Calu3 (cell line): ENCODE data around the gene HECW1. TPM values are rescaled to one million over a fixed set of nuclear protein-coding genes. Genes with fewer than 3 reads are reported as not detected.
"Not testable (repeated sequence)": the region's sequence is repeated elsewhere in the genome, so short reads cannot be mapped to it uniquely, and the experiment has no call there.

Experiments
- Bru-seq: library from RNA; stranded (reverse); fragments of 400-500 nt; gene quantifications from one replicate; lab custom pipeline; 2021; lab: Mats Ljungman, UMichigan
- BruChase-seq, 2 experiments: library from RNA; stranded (reverse); fragments of 400-500 nt; gene quantifications; one replicate each; lab custom pipeline; 2021; lab: Mats Ljungman, UMichigan
- BruUV-seq: library from RNA; stranded (reverse); fragments of 400-500 nt; replicated peaks from 2 replicates; lab custom pipeline; 2021; lab: Mats Ljungman, UMichigan
- CTCF ChIA-PET: fragments of 300-600 bp; sonication (Branson Sonifier 250); formaldehyde crosslinking; loops from one replicate; lab custom pipeline; 2022; ENCODE audit warnings: antibody characterized with exemption; lab: Charles Lee
- DNase-seq: peaks from one replicate; pipeline ENCODE4 v3.0.0; 2022
- H3K27ac Mint-ChIP-seq: one replicate; pipeline ENCODE4 v1.8.0; 2022; ENCODE audit warnings: mixed read lengths; ENCODE audit not compliant: unreplicated experiment
- H3K27me3 Mint-ChIP-seq: one replicate; pipeline ENCODE4 v1.8.0; 2022; ENCODE audit warnings: mixed read lengths; ENCODE audit not compliant: unreplicated experiment
- H3K36me3 Mint-ChIP-seq: one replicate; pipeline ENCODE4 v1.8.0; 2022; ENCODE audit warnings: mild to moderate bottlenecking, moderate library complexity, mixed read lengths; ENCODE audit not compliant: insufficient read depth, unreplicated experiment
- H3K4me1 Mint-ChIP-seq: one replicate; pipeline ENCODE4 v1.8.0; 2022; ENCODE audit warnings: mild to moderate bottlenecking, low read depth, mixed read lengths; ENCODE audit not compliant: unreplicated experiment
- H3K4me3 Mint-ChIP-seq: one replicate; pipeline ENCODE4 v1.8.0; 2022; ENCODE audit warnings: mild to moderate bottlenecking, low read depth, moderate library complexity, mixed read lengths; ENCODE audit not compliant: unreplicated experiment
- H3K9me3 Mint-ChIP-seq: one replicate; pipeline ENCODE4 v1.8.0; 2022; ENCODE audit warnings: low read depth, mixed read lengths; ENCODE audit not compliant: unreplicated experiment
- intact Hi-C: fragments of 100-400 bp; cut with micrococcal nuclease; formaldehyde crosslinking; loops from one replicate; pipeline ENCODE4 v1.10.0; 2022; ENCODE audit not compliant: unreplicated experiment
- long read RNA-seq: library from polyadenylated mRNA; stranded (forward); transcript quantifications from one replicate; pipeline ENCODE4 v2.0.0, GENCODE V29; 2022
- total RNA-seq: library from RNA; stranded (reverse); gene quantifications from 2 replicates; pipeline ENCODE4 v1.2.3, GENCODE V29; 2022
- TF ChIP-seq, protein P1 (sequence below): fragments of 200-600 bp; IDR thresholded peaks from one replicate; pipeline ENCODE4 v1.8.0; 2022; ENCODE audit warnings: antibody characterized with exemption; ENCODE audit not compliant: unreplicated experiment

Gene HECW1
- total RNA-seq (0.17 and 0.33 TPM in 2 replicates), Bru-seq, nascent RNA (percentile 11 among the genes with signal in this experiment), BruChase-seq, experiment 1, labeled RNA remaining after a 6-hour chase (percentile 8 among the genes with signal in this experiment), BruChase-seq, experiment 2, labeled RNA remaining after a 2-hour chase (percentile 5 among the genes with signal in this experiment)
- long read RNA-seq: 0 reads

DNA sequence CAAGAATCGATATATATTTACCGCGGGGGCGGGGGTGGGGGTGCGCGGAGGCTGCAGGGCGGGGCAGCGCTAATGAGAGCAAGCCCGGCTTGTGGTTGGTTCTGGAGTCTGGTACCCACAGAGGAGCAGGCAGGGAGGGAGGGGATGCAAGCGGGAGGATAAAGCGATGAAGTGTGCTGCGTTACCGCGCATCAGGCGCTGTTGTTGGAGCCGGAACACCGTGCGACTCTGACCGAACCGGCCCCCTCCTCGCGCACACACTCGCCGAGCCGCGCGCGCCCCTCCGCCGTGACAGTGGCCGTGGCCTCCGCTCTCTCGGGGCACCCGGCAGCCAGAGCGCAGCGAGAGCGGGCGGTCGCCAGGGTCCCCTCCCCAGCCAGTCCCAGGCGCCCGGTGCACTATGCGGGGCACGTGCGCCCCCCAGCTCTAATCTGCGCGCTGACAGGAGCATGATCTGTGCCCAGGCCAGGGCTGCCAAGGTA is at the start of gene HECW1:
Gene HECW1, plus strand, starts transcription at position 189 of the 482 bp plus-strand sequence. CDS start 131,259 bp downstream, outside the sequence.
- no peak within 1 kb of the TSS for H3K27ac Mint-ChIP-seq

DNA sequence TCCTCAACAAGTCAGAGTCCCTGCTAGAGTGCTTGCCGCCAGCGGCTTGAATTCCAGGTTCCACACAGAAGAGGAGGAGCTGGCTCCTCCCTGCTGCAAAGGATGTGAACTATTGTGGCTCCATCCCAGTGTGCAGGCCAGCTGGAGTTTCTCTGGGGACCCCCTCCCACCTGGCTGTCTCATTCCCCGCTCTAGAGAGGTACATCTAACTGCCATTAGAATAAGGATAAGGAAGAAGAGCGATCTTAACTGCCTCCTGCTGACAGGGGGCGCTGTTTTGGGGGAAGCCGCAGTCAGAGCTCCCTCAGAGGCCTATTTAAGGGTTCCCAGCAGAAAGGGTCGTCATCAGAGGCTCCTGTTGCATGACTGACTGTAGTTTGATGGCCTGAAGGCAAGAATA is 40.8 kb upstream of the HECW1 start:
- CTCF ChIA-PET: no interaction called here
- TF ChIP-seq, protein P1, sequence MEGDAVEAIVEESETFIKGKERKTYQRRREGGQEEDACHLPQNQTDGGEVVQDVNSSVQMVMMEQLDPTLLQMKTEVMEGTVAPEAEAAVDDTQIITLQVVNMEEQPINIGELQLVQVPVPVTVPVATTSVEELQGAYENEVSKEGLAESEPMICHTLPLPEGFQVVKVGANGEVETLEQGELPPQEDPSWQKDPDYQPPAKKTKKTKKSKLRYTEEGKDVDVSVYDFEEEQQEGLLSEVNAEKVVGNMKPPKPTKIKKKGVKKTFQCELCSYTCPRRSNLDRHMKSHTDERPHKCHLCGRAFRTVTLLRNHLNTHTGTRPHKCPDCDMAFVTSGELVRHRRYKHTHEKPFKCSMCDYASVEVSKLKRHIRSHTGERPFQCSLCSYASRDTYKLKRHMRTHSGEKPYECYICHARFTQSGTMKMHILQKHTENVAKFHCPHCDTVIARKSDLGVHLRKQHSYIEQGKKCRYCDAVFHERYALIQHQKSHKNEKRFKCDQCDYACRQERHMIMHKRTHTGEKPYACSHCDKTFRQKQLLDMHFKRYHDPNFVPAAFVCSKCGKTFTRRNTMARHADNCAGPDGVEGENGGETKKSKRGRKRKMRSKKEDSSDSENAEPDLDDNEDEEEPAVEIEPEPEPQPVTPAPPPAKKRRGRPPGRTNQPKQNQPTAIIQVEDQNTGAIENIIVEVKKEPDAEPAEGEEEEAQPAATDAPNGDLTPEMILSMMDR: no peak
- BruUV-seq: no TSS peak
- Mint-ChIP-seq H3K36me3 (no peaks in the 10 kb centered on the region), H3K4me1 (no peaks in the 10 kb centered on the region), H3K27ac (no peak overlapping the region), H3K9me3 (no peaks in the 10 kb centered on the region), H3K27me3 (no peaks in the 10 kb centered on the region), H3K4me3 (no peak overlapping the region)
- peak; percentile 17 for DNase-seq
- intact Hi-C loops: no loop called here

More for the DNA sequence above, at the start of gene HECW1:
- TF ChIP-seq, protein P1: no peak
- peaks cover 2% of the 10 kb centered on the region for H3K9me3 Mint-ChIP-seq
- peaks cover 83% of the 10 kb centered on the region for H3K27me3 Mint-ChIP-seq
- H3K4me1 Mint-ChIP-seq: no peaks in the 10 kb centered on the region
- intact Hi-C loops: no loop called here
- no peak within 1 kb of the TSS for H3K4me3 Mint-ChIP-seq
- no peak for DNase-seq
- no TSS peak for BruUV-seq
- CTCF ChIA-PET: no interaction called here
- H3K36me3 Mint-ChIP-seq: no peaks in the 10 kb centered on the region

DNA sequence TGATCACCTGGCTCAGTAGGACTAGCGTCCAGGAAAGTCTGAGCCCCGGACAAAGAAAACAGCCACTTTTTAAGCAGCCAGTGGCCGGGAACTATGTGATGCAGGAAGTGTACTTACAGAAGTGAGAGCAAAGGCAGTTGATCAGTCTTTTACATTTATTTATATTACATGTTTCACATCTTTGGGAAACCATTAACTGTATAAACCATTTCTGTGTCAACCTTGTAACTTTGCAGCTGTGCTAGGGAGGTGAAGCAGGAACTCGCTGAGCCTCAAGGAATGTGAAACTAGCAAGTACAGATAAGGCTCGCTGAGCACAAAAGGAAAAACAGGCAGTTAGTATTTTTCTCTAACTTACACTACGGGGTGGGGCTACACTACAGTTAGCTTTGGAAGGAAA is 39.9 kb upstream of the HECW1 start:
- TF ChIP-seq, protein P1: no peak

DNA sequence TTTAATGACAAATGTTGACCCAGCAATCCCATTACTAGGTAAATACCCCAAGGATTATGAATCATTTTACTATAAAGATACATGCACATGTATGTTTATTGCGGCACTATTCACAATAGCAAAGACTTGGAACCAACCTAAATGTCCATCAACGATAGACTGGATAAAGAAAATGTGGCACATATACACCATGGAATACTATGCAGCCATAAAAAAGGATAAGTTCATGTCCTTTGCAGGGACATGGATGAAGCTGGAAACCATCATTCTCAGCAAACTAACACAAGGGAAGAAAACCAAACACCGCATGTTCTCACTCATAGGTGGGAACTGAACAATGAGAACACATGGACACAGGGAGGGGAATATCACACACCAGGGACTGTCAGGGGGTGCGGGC is 38.6 kb upstream of the HECW1 start:
- DNase-seq, H3K27me3 Mint-ChIP-seq, H3K4me1 Mint-ChIP-seq, H3K9me3 Mint-ChIP-seq, CTCF ChIA-PET, H3K4me3 Mint-ChIP-seq, intact Hi-C loops, H3K36me3 Mint-ChIP-seq, BruUV-seq, H3K27ac Mint-ChIP-seq: not testable (repeated sequence)

More for the DNA sequence above, 39.9 kb upstream of the HECW1 start:
- no peaks in the 10 kb centered on the region for H3K36me3 Mint-ChIP-seq
- CTCF ChIA-PET: no interaction called here
- peaks cover 4% of the 10 kb centered on the region for H3K9me3 Mint-ChIP-seq
- DNase-seq: no peak
- BruUV-seq: no TSS peak
- H3K4me3 Mint-ChIP-seq: no peak overlapping the region
- intact Hi-C loops: no loop called here
- no peak overlapping the region for H3K27ac Mint-ChIP-seq
- H3K4me1 Mint-ChIP-seq: no peaks in the 10 kb centered on the region
- H3K27me3 Mint-ChIP-seq: no peaks in the 10 kb centered on the region

DNA sequence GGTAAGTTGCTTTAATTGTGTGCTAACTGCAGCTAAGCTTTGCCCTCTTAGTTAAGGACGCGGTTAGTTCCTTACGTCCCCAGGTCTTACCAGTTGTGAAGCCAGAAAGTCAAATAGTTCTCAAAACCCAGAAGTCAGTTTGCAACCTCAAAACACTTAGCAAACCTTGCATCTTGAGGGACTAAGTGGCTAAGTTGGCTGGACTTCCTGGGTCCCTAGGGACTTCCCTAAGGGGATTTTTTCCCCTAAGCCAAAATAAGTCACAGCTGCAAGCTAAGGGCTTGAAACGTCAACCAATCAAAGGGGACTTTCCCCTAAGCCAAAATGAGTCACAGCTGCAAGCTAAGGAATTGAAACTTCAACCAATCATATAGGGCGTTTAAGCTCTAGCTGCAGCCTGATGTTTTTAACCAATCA is 36.2 kb upstream of the HECW1 start:
- no peak for DNase-seq
- Mint-ChIP-seq H3K9me3 (peaks cover 4% of the 10 kb centered on the region), H3K27me3 (no peaks in the 10 kb centered on the region), H3K4me1 (no peaks in the 10 kb centered on the region), H3K36me3 (no peaks in the 10 kb centered on the region), H3K27ac (no peak overlapping the region), H3K4me3 (no peak overlapping the region)
- intact Hi-C loops: no loop called here
- CTCF ChIA-PET: no interaction called here
- TF ChIP-seq, protein P1: no peak
- no TSS peak for BruUV-seq
